ENCODE measurements around the gene GTPBP4.
A peak's percentile ranks its signal among the peaks of the same experiment; 100 is the strongest.

The GTPBP4 gene

DNA sequence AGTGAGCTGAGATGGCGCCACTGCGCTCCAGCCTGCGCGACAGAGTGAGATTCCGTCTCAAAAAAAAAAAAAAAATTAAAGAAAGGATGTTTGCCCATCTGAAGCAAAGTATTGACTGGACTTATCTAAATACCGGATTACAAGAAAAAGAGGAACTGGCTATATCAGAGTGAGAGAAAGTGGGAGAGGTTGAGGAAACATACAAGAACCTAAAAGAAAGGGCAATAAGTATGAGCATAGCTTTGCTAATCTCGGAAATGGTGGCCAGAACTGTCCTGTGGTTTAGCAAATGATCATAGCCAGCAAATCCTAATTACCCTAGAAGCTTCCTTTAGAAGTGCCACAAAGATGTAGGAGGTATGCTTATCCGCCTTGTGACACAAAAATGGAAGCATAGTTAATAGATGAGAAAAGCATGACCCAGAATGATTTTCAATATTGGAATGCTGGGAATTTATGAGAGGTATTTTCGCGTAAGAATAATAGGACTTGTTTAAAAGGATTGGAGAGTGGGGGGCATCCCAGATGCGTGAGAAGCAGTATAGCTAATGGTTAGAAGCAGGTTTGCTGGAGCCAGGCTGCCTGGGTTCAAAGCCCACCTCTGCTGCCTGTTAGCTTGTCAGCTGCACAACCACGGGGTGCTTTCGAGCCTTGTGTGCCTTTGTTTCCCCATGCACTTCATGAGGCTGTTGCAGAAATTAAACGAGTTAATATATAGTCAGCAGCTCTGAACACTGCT lies 1.2 kb upstream of the GTPBP4 start:
- peak overlapping the region; percentile 97 for H3K9ac ChIP-seq
- H3K4me2 ChIP-seq: peak overlapping the region; percentile 91
- TF ChIP-seq Cebpa-rat (IDR thresholded peaks at IDR 0.05): no peak
- H3K36me3 ChIP-seq: peaks cover 14% of the 10 kb centered on the region
- peak overlapping the region; percentile 95 for H3K4me3 ChIP-seq
- H3K27ac ChIP-seq: peak overlapping the region; percentile 96; the same call in 1 of the 2 replicates
- peaks cover 33% of the 10 kb centered on the region for H3K4me1 ChIP-seq
- no peaks in the 10 kb centered on the region for H3K27me3 ChIP-seq
- H3K9me3 ChIP-seq: no peaks in the 10 kb centered on the region
- H4K20me1 ChIP-seq: peaks cover 36% of the 10 kb centered on the region

- Histone ChIP-seq H3K27ac (peak overlapping the region; percentile 96), H3K4me2 (peak overlapping the region; percentile 91), H3K9me3 (no peaks in the 10 kb centered on the region), H3K36me3 (peaks cover 18% of the 10 kb centered on the region), H4K20me1 (peaks cover 41% of the 10 kb centered on the region), H3K9ac (peak overlapping the region; percentile 97), H3K4me1 (peaks cover 33% of the 10 kb centered on the region), H3K4me3 (peak overlapping the region; percentile 95), H3K27me3 (no peaks in the 10 kb centered on the region)
- TF ChIP-seq Cebpa-rat (IDR thresholded peaks at IDR 0.05): no peak
Measured at GRCh38 chr10:987620-987869, 689 bp upstream of the GTPBP4 start.

GRCh38 chr10:988667-989545 lies 672 bp downstream of the GTPBP4 start:
- Histone ChIP-seq H3K27ac (peak overlapping the region; percentile 96), H3K36me3 (peaks cover 32% of the 10 kb centered on the region), H3K9ac (peak overlapping the region; percentile 97), H3K4me2 (peak overlapping the region; percentile 93), H4K20me1 (peaks cover 55% of the 10 kb centered on the region), H3K27me3 (no peaks in the 10 kb centered on the region), H3K4me1 (peaks cover 33% of the 10 kb centered on the region), H3K9me3 (no peaks in the 10 kb centered on the region), H3K4me3 (peak overlapping the region; percentile 95)
- no peak for TF ChIP-seq Cebpa-rat (IDR thresholded peaks at IDR 0.05)

DNA sequence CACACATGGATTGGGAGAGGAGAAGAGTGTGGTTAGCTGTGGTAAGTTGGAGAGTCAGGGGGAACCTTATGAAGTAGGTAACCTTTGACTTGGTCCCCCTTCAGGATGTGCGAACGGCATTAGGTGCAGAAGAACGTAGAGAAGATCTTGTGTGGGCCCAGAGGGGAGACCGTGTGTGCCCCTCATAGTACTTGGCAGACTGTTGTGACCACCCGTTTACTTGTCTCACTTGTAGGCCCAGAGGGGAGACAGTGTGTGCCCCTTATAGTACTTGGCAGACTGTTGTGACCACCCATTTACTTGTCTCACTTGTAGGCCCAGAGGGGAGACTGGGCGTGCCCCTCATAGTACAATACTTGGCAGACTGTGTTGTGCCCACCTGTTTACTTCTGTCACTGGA lies 2.6 kb downstream of the GTPBP4 start:
- no peaks in the 10 kb centered on the region for H3K27me3 ChIP-seq
- H3K9me3 ChIP-seq: no peaks in the 10 kb centered on the region
- H3K4me2 ChIP-seq: no peak overlapping the region
- no peak for TF ChIP-seq Cebpa-rat (IDR thresholded peaks at IDR 0.05)
- no peak overlapping the region for H3K9ac ChIP-seq
- H4K20me1 ChIP-seq: peaks cover 74% of the 10 kb centered on the region
- H3K27ac ChIP-seq: no peak overlapping the region
- peaks cover 51% of the 10 kb centered on the region for H3K36me3 ChIP-seq
- H3K4me1 ChIP-seq: peaks cover 33% of the 10 kb centered on the region
- H3K4me3 ChIP-seq: no peak overlapping the region

DNA sequence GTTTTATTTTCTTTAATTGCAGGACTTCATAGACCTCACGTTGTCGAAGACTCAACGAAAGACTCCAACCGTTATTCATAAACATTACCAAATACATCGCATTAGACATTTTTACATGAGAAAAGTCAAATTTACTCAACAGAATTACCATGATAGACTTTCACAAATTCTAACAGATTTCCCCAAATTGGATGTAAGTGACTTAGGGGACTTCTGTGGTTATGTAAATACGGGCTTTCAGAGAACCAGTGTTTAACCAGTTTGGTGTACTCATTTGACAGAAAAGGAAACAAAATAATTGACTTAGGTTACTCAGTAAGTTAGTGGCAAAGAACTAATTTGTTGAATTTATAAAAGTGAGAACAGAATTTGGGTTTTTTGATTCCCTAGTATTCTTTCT lies 4.2 kb downstream of the GTPBP4 start:
- H3K27ac ChIP-seq: no peak overlapping the region
- H3K9ac ChIP-seq: no peak overlapping the region
- H3K4me3 ChIP-seq: no peak overlapping the region
- TF ChIP-seq Cebpa-rat (IDR thresholded peaks at IDR 0.05): no peak
- H3K4me2 ChIP-seq: no peak overlapping the region
- H3K27me3 ChIP-seq: no peaks in the 10 kb centered on the region
- H3K9me3 ChIP-seq: no peaks in the 10 kb centered on the region
- peaks cover 90% of the 10 kb centered on the region for H4K20me1 ChIP-seq
- H3K36me3 ChIP-seq: peaks cover 68% of the 10 kb centered on the region
- H3K4me1 ChIP-seq: peaks cover 24% of the 10 kb centered on the region

GRCh38 chr10:992871-993270 lies 4.6 kb downstream of the GTPBP4 start:
- no peak for TF ChIP-seq Cebpa-rat (IDR thresholded peaks at IDR 0.05)
- peaks cover 94% of the 10 kb centered on the region for H4K20me1 ChIP-seq
- H3K36me3 ChIP-seq: peaks cover 72% of the 10 kb centered on the region
- no peak overlapping the region for H3K4me2 ChIP-seq
- H3K4me1 ChIP-seq: peaks cover 21% of the 10 kb centered on the region
- H3K9ac ChIP-seq: no peak overlapping the region
- H3K27me3 ChIP-seq: no peaks in the 10 kb centered on the region
- H3K9me3 ChIP-seq: no peaks in the 10 kb centered on the region
- no peak overlapping the region for H3K27ac ChIP-seq
- no peak overlapping the region for H3K4me3 ChIP-seq

DNA sequence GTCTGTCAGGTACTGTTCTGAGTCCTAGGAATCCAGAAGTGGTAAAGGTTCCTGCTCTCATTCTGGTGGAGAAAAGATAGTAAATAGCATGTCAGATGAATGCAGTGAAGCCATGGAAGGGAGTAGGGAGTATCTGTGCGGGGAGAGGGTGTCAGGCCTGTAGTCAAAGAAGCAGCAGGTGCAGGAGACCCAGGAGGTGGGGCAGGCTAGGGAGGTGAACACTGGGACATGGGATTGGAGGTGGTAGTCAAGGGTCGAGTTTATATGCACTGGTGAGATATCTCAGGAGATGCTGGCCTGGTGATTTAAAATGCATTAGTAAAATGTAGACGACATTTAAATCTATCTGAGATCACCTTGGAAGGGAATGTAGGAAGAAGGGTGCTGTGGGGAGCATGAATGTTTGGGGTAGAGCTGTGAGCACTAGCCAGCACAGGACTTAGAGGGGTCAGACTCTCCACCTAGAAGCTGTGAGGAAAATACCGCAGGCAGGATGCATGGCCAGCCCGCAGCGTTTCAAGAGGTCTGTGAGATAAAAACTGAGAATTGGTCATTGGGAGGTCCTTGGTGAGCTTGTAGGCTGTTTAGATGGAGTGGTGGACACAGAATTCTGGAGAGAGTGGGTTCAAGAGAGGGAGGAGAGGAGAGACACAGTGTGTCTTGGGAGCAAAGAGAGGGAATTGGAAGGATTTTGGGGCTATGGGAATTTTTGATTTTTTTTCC lies 6.8 kb downstream of the GTPBP4 start:
- Histone ChIP-seq H3K4me1 (peaks cover 10% of the 10 kb centered on the region), H3K36me3 (peaks cover 93% of the 10 kb centered on the region), H3K27ac (no peak overlapping the region), H3K27me3 (no peaks in the 10 kb centered on the region), H3K9me3 (no peaks in the 10 kb centered on the region), H3K4me3 (no peak overlapping the region), H3K9ac (no peak overlapping the region), H3K4me2 (no peak overlapping the region), H4K20me1 (peaks cover 96% of the 10 kb centered on the region)
- no peak for TF ChIP-seq Cebpa-rat (IDR thresholded peaks at IDR 0.05)

- Histone ChIP-seq H4K20me1 (peaks cover 91% of the 10 kb centered on the region), H3K4me1 (peaks cover 4% of the 10 kb centered on the region), H3K4me2 (no peak overlapping the region), H3K27ac (no peak overlapping the region), H3K27me3 (no peaks in the 10 kb centered on the region), H3K36me3 (peaks cover 95% of the 10 kb centered on the region), H3K4me3 (no peak overlapping the region), H3K9ac (no peak overlapping the region), H3K9me3 (no peaks in the 10 kb centered on the region)
- no peak for TF ChIP-seq Cebpa-rat (IDR thresholded peaks at IDR 0.05)
Measured at GRCh38 chr10:995559-995926, 7.3 kb downstream of the GTPBP4 start.

- H3K36me3 ChIP-seq: peaks cover 95% of the 10 kb centered on the region
Measured at GRCh38 chr10:996031-996430, 7.8 kb downstream of the GTPBP4 start.

More at GRCh38 chr10:996031-996430, 7.8 kb downstream of the GTPBP4 start:
- peaks cover 86% of the 10 kb centered on the region for H4K20me1 ChIP-seq
- no peak for TF ChIP-seq Cebpa-rat (IDR thresholded peaks at IDR 0.05)
- H3K4me3 ChIP-seq: no peak overlapping the region
- no peaks in the 10 kb centered on the region for H3K9me3 ChIP-seq
- no peak overlapping the region for H3K4me2 ChIP-seq
- H3K4me1 ChIP-seq: no peaks in the 10 kb centered on the region
- no peak overlapping the region for H3K9ac ChIP-seq
- no peaks in the 10 kb centered on the region for H3K27me3 ChIP-seq
- H3K27ac ChIP-seq: no peak overlapping the region

All from BLaER1 (cell line).